Measurements from ENCODE around the gene TGM4. TPM values are rescaled to one million over a fixed set of nuclear protein-coding genes. Genes with fewer than 3 reads are reported as not detected.
"Not testable (repeated sequence)": the region's sequence is repeated elsewhere in the genome, so short reads cannot be mapped to it uniquely, and the experiment has no call there.

TGM4 gene
- total RNA-seq, 1 donor from 2014 or later = not detected

GRCh38 chr3:44948239-44948638 is 73.8 kb downstream of the TGM4 start:
- no peak for DNase-seq (ENCODE audit: low read depth)
- no peak for TF ChIP-seq CTCF (conservative IDR thresholded peaks at IDR 0.05; ENCODE audit: low read depth, low read length)
- H3K4me3 ChIP-seq (ENCODE audit: low read depth, low read length) = no peak overlapping the region

GRCh38 chr3:44949770-44950169 is 75.4 kb downstream of the TGM4 start:
- not testable (repeated sequence) for DNase-seq (ENCODE audit: low read depth)

GRCh38 chr3:44950275-44950734 is 75.9 kb downstream of the TGM4 start:
- DNase-seq (ENCODE audit: low read depth) = no peak
- no peak for TF ChIP-seq CTCF (conservative IDR thresholded peaks at IDR 0.05; ENCODE audit: low read depth, low read length)
- H3K4me3 ChIP-seq (ENCODE audit: low read depth, low read length) = no peak overlapping the region

More at GRCh38 chr3:44949770-44950169, 75.4 kb downstream of the TGM4 start:
- not testable (repeated sequence) for H3K4me3 ChIP-seq (ENCODE audit: low read depth, low read length)

- DNase-seq (ENCODE audit: low read depth) = no peak
- TF ChIP-seq CTCF (conservative IDR thresholded peaks at IDR 0.05; ENCODE audit: low read depth, low read length) = no peak
Measured at GRCh38 chr3:44952689-44953088, 78.3 kb downstream of the TGM4 start.

GRCh38 chr3:44954304-44954703 is 79.9 kb downstream of the TGM4 start:
- no peak for DNase-seq (ENCODE audit: low read depth)
- no peak for TF ChIP-seq CTCF (conservative IDR thresholded peaks at IDR 0.05; ENCODE audit: low read depth, low read length)
- no peak overlapping the region for H3K4me3 ChIP-seq (ENCODE audit: low read depth, low read length)

More at GRCh38 chr3:44952689-44953088, 78.3 kb downstream of the TGM4 start:
- no peak overlapping the region for H3K4me3 ChIP-seq (ENCODE audit: low read depth, low read length)

GRCh38 chr3:44954962-44955361 is 80.6 kb downstream of the TGM4 start:
- TF ChIP-seq CTCF (conservative IDR thresholded peaks at IDR 0.05; ENCODE audit: low read depth, low read length) = no peak

GRCh38 chr3:44955917-44956316 is 81.5 kb downstream of the TGM4 start:
- H3K4me3 ChIP-seq (ENCODE audit: low read depth, low read length) = no peak overlapping the region
- TF ChIP-seq CTCF (conservative IDR thresholded peaks at IDR 0.05; ENCODE audit: low read depth, low read length) = no peak
- no peak for DNase-seq (ENCODE audit: low read depth)

More at GRCh38 chr3:44954962-44955361, 80.6 kb downstream of the TGM4 start:
- no peak overlapping the region for H3K4me3 ChIP-seq (ENCODE audit: low read depth, low read length)
- no peak for DNase-seq (ENCODE audit: low read depth)

All from epithelial cell of proximal tubule (primary cell).